Natural killer cell treated with Interleukin-12 subunit alpha and Interleukin-12 subunit beta and Interleukin-15 and Interleukin-18, amount 100 ng/mL, for 72 hours (primary cell): ENCODE data around the gene SLC10A7. TPM values are rescaled to one million over a fixed set of nuclear protein-coding genes. Genes with fewer than 3 reads are reported as not detected.
A peak's percentile ranks its signal among the peaks of the same experiment; 100 is the strongest.

ENCODE experiments used
- ATAC-seq, 2 donors: fragments of 150-1000 bp; cut with Tn5 transposase in 1 of 2; sonication (Bioruptor Pico), chemical (Tn5 transposase) in 1 of 2; 2 replicates each; pipeline ENCODE4 v1.10.0; 2021
- DNase-seq: peaks from one replicate; pipeline ENCODE4 v3.0.0; 2022; ENCODE audit warnings: low spot score
- H3K27ac Mint-ChIP-seq, 2 donors: 1 replicate in 1 of 2; 2 replicates in 1 of 2; pipeline ENCODE4 v1.8.0; 2022; ENCODE audit warnings: mixed read lengths in 2 of 2, mild to moderate bottlenecking in 1 of 2, moderate library complexity in 1 of 2
- H3K27me3 Mint-ChIP-seq, 2 donors: 1 replicate in 1 of 2; 2 replicates in 1 of 2; pipeline ENCODE4 v1.8.0; 2022; ENCODE audit warnings: mixed read lengths in 2 of 2
- H3K36me3 Mint-ChIP-seq: one replicate; pipeline ENCODE4 v1.8.0; 2022; ENCODE audit warnings: mixed read lengths
- H3K4me1 Mint-ChIP-seq, 2 donors: 1 replicate in 1 of 2; 2 replicates in 1 of 2; pipeline ENCODE4 v1.8.0; 2022; ENCODE audit warnings: low read depth in 2 of 2, mixed read lengths in 2 of 2, mild to moderate bottlenecking in 1 of 2
- H3K4me3 Mint-ChIP-seq: one replicate; pipeline ENCODE4 v1.8.0; 2022; ENCODE audit warnings: mixed read lengths
- H3K9me3 Mint-ChIP-seq: 2 replicates; pipeline ENCODE4 v1.8.0; 2022; ENCODE audit warnings: mixed read lengths
- total RNA-seq, 2 donors: library from RNA; stranded (reverse); gene quantifications; one replicate each; pipeline ENCODE4 v1.2.3, GENCODE V29; 2022

The SLC10A7 gene
- total RNA-seq, 2 donors from 2014 or later: 31.1 to 33.9 TPM

DNA sequence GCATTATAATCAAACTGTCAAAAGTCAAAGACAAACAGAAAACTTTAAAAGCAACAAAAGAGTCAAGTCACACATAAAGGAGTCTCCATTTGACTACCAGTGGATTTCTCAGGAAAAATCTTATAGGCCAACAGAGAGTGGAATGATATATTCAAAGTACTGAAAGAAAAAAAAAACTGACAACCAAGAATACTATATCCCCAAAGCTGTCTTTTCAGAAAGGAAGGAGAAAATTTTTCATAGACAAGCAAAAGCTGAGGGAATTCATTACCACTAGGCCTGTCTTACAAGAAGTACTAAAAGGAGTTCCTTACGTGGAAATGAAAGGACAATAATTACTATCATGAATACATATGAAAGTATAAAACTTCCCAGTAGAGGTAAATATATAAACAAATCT is 39.0 kb downstream of the SLC10A7 start:
- Mint-ChIP-seq H3K9me3 (peaks cover 5% of the 10 kb centered on the region), H3K27me3 (no peaks in the 10 kb centered on the region), H3K27ac (no peak overlapping the region), H3K4me1 (peaks cover 33 to 43% of the 10 kb centered on the region in 2 donors), H3K36me3 (peaks cover 38% of the 10 kb centered on the region), H3K4me3 (no peak overlapping the region)
- no peak for ATAC-seq
- DNase-seq: no peak

DNA sequence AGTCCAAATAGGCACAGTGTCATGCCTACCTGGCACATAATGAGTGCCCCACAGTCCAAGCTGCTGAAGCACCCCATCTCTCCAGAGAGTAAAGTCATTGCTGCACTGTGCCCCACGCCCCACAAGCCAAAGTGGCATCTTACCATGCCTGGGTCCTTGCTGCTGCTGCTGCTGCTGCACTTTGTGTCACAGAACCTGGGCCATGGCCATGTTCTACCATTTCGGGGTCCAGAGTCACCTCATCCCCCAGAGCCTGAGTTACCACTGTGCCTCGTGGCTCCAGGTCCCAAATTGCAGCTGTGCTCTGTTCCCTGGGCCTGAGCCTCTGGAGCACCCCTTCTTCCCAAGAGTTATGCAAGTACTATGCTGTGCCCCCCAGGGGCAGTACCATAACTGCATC is 40.5 kb downstream of the SLC10A7 start:
- ATAC-seq: peak in 1 of 2 donors; percentile 32
- no peak overlapping the region for H3K27ac Mint-ChIP-seq
- no peak for DNase-seq
- no peaks in the 10 kb centered on the region for H3K27me3 Mint-ChIP-seq
- peaks cover 33% of the 10 kb centered on the region for H3K36me3 Mint-ChIP-seq
- H3K9me3 Mint-ChIP-seq: peaks cover 5% of the 10 kb centered on the region
- H3K4me3 Mint-ChIP-seq: no peak overlapping the region
- peaks cover 21 to 34% of the 10 kb centered on the region in 2 donors for H3K4me1 Mint-ChIP-seq

DNA sequence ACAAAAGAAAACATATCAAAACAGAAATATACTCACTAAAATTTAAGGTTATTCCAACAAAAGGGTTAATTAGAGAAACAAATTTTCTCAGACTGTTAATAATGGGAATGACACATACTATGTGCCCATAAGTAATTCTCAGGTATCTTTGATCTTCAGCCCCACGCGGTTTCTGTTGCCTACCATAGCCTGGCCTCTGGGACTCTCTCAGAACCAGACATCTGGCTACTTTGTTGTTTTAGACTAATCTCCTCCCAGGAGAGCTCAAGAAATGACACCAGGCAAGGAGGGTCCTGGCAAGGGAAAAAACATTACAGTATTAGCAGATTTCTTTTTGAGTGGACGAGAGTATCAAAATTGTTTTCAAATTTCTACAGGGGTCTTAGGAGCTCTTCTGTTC is 43.7 kb downstream of the SLC10A7 start:
- Mint-ChIP-seq H3K4me3 (no peak overlapping the region), H3K27me3 (no peaks in the 10 kb centered on the region), H3K27ac (no peak overlapping the region), H3K4me1 (peaks cover 17 to 25% of the 10 kb centered on the region in 2 donors), H3K36me3 (peaks cover 15% of the 10 kb centered on the region), H3K9me3 (peaks cover 5% of the 10 kb centered on the region)
- ATAC-seq (no peak), DNase-seq (no peak)

DNA sequence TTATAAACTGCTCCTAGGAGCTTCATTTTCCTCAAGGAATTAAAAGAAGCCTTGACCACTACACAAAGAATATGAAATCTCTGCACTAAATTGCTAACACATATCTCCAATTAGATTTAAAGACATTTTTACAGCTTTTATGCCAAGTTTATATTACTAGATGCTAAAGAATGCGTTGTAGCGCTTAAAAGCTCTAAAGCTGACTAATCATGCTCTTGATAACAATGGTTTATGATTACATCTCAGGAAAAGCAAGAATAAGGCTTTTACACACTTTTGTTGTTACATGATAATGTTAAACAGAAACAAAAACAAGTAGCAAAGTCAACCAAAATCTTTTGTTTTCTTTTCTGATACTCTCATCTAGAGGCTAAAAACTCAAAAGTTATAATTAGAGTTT is 44.7 kb downstream of the SLC10A7 start:
- Mint-ChIP-seq H3K36me3 (peaks cover 5% of the 10 kb centered on the region), H3K27ac (no peak overlapping the region), H3K4me3 (no peak overlapping the region), H3K9me3 (peaks cover 5% of the 10 kb centered on the region), H3K4me1 (peaks cover 17 to 19% of the 10 kb centered on the region in 2 donors), H3K27me3 (no peaks in the 10 kb centered on the region)
- no peak for DNase-seq
- no peak for ATAC-seq

DNA sequence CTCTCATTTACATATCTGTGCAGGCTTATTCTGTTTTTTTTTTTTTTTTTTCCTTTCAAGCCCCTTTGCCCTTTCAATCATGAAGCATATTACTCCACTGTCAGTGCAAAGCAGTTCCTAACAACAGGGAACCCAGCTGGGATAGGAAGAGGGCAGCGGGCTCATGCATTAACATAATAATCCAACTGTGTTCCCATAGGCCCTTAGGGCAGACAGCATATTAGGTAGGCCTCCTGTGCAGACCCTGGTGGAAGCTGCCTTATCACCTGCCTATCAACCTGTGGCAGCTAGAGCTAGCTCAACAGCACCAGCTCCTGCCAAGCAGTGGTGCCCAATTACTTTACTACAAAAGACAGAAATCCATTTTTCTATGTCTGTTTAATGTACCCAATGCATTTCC is 49.3 kb downstream of the SLC10A7 start:
- Mint-ChIP-seq H3K27me3 (no peaks in the 10 kb centered on the region), H3K4me3 (no peak overlapping the region)

DNA sequence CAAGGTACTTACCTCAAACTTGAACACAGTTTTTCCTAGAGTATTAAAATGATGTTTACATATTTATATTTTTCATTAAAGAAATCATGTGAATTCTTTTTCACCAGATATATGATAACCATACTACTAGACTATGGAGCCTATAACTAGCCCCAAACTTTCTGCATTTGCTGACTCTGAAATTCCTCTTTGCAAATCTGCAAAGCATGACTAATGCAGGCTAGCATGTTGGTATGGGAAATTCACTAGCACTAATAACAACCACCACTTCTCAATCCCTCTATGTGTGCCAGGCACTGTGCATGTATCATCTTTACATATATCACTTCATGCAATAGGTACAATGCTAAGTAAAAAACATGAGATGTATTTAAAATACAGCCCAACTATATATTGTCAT is 51.1 kb downstream of the SLC10A7 start:
- Mint-ChIP-seq H3K27ac (no peak overlapping the region), H3K27me3 (no peaks in the 10 kb centered on the region), H3K4me3 (no peak overlapping the region), H3K4me1 (no peaks in the 10 kb centered on the region), H3K9me3 (no peaks in the 10 kb centered on the region), H3K36me3 (no peaks in the 10 kb centered on the region)
- no peak for DNase-seq
- ATAC-seq: no peak

More for the DNA sequence above, 49.3 kb downstream of the SLC10A7 start:
- no peak for ATAC-seq
- no peak for DNase-seq
- Mint-ChIP-seq H3K27ac (no peak overlapping the region), H3K9me3 (no peaks in the 10 kb centered on the region), H3K4me1 (peaks cover 0 to 3% of the 10 kb centered on the region in 2 donors), H3K36me3 (no peaks in the 10 kb centered on the region)

DNA sequence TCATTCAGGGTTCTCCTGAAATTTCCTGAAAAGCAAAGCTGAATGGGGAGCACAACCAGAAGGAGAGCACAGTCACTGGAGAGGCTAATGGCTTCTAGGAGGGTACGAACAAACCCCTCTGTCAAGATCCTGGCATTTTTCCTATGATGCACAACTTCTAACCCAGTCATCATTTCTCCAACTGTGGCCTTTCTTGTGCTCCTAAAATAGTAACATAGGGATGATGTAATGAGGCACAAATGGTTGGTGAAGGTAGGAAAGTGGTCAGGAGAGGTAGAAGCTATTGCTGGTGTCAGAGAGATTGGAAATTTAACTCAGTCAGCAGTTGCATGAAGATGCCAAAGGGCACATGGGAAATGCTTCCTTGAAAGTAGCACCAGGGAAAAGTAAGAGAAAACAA is 52.7 kb downstream of the SLC10A7 start:
- no peaks in the 10 kb centered on the region for H3K9me3 Mint-ChIP-seq
- no peaks in the 10 kb centered on the region for H3K36me3 Mint-ChIP-seq
- H3K4me3 Mint-ChIP-seq: no peak overlapping the region
- H3K27me3 Mint-ChIP-seq: no peaks in the 10 kb centered on the region
- DNase-seq: no peak
- ATAC-seq: no peak
- no peak overlapping the region for H3K27ac Mint-ChIP-seq
- no peaks in the 10 kb centered on the region for H3K4me1 Mint-ChIP-seq

DNA sequence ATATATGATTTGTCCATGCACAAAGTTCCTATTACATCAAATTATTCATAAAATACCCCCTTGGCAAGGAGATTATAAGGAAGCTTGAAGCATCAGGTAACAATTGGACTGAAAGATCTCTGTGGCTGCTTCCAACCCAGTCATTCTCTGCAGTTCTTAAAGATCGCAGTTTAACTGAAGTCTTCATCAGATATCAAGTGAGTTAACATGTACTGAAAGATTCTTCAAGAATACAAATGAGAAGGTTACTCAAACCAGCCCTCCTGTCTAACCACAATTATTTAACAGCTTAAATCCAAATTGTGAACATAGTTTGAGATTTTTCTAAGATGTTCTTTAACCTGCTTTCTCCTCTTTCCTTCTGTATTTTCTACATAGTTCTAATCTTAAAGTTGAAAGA is 56.1 kb downstream of the SLC10A7 start:
- H3K4me1 Mint-ChIP-seq: no peaks in the 10 kb centered on the region
- peak overlapping the region in 1 of 2 donors; percentile 28 for H3K27ac Mint-ChIP-seq
- H3K4me3 Mint-ChIP-seq: no peak overlapping the region
- no peaks in the 10 kb centered on the region for H3K36me3 Mint-ChIP-seq
- H3K9me3 Mint-ChIP-seq: no peaks in the 10 kb centered on the region
- no peak for ATAC-seq
- no peak for DNase-seq
- no peaks in the 10 kb centered on the region for H3K27me3 Mint-ChIP-seq

DNA sequence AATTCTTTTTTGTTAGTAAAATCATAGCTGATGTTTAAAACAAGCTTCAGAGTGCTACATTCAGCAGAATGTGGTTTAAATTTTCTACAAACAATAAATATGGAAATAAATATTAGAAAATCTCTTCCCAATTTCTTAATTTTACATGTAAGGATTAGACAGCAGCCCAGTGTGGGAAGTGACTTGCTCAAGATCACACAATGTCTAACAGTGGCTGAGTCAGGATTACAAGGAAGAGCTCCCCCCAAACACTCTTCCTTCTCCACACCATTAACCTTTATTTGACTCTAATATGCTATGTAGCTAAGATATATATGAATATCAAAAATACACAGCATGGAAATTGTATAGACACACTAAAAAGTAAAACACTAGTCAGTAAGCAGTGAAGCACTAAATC is 59.5 kb downstream of the SLC10A7 start:
- H3K27ac Mint-ChIP-seq: no peak overlapping the region
- no peaks in the 10 kb centered on the region for H3K9me3 Mint-ChIP-seq
- DNase-seq (no peak), ATAC-seq (no peak)
- H3K4me3 Mint-ChIP-seq: no peak overlapping the region
- H3K4me1 Mint-ChIP-seq: peaks cover 8 to 16% of the 10 kb centered on the region in 2 donors
- H3K36me3 Mint-ChIP-seq: no peaks in the 10 kb centered on the region
- no peaks in the 10 kb centered on the region for H3K27me3 Mint-ChIP-seq

DNA sequence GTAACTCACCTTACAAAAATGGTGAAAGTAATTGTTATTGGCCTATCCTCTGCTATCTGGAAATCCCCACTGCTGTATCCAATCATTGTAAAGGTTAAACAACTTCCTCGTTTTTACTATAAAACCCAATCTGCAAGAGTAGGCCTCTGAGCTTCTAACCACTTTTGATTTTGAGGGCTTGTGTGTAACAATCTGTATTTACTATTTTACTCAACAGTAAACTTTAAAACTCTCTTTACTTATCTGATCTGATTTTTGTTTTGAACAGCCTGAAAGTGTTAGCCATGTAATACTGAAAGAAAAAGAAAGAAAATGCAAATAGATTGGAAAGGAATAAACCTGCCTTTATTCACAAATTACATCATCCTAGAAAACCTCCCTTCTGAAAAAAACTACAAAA is 63.1 kb downstream of the SLC10A7 start:
- Mint-ChIP-seq H3K27me3 (no peaks in the 10 kb centered on the region), H3K4me1 (peaks cover 23 to 25% of the 10 kb centered on the region in 2 donors), H3K4me3 (peak overlapping the region; percentile 59), H3K27ac (peak overlapping the region; percentile 84 to 94), H3K36me3 (no peaks in the 10 kb centered on the region), H3K9me3 (no peaks in the 10 kb centered on the region)
- DNase-seq (no peak), ATAC-seq (peak; percentile 93 to 96)

DNA sequence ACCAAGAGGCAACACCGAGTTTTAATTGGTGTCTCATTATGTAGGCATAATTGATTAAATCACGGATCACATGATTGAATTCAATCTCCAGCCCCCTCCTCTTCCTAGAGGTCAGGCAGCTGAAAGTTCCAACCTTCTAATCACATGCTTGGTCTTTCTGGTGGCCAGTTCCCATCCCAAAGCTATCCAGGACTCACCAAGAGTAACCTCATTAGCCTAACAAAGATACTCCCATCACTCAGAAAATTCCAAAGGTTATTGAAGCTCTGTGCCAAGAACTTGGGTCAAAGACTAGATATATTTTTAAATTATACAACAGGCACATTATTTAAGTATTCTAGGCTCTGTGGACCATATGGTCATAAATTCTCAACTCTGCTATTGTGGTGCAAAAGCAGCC is 65.1 kb downstream of the SLC10A7 start:
- peaks cover 24 to 27% of the 10 kb centered on the region in 2 donors for H3K4me1 Mint-ChIP-seq
- no peaks in the 10 kb centered on the region for H3K27me3 Mint-ChIP-seq
- no peaks in the 10 kb centered on the region for H3K9me3 Mint-ChIP-seq
- DNase-seq (no peak), ATAC-seq (no peak)
- H3K27ac Mint-ChIP-seq: no peak overlapping the region
- no peaks in the 10 kb centered on the region for H3K36me3 Mint-ChIP-seq
- no peak overlapping the region for H3K4me3 Mint-ChIP-seq

DNA sequence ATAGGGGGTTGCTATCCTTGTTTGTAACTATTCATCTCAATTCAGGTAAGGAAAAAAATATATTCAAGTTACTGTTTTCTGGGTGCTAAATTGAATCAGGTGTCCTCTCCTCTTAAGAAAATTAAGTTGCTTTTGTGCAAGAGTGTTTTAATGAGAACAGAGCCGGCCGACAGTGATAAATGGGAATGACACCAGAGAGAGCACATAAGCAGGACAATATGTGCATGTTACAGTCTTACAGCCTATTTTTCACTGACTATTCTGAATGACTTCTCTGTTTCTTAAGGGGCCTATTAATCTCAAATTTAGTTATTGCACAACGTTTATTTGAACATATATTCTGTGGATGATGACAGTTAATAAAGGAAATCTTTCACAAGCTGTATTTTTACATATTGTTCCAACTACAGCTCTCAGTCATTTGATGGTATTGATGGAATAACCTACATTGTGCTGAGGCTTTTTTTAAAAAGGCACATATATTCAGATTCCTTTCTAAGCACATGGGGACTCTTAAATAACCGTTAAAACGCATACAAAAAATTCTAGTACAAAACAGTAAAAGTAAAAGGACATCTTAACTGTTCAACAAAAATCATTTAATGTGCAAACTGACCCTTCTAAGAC is 68.4 kb downstream of the SLC10A7 start:
- ATAC-seq (no peak), DNase-seq (no peak)
- peaks cover 4% of the 10 kb centered on the region for H3K9me3 Mint-ChIP-seq
- peaks cover 38 to 42% of the 10 kb centered on the region in 2 donors for H3K4me1 Mint-ChIP-seq
- peaks cover 10% of the 10 kb centered on the region for H3K36me3 Mint-ChIP-seq
- H3K27ac Mint-ChIP-seq: no peak overlapping the region
- H3K27me3 Mint-ChIP-seq: no peaks in the 10 kb centered on the region
- no peak overlapping the region for H3K4me3 Mint-ChIP-seq

DNA sequence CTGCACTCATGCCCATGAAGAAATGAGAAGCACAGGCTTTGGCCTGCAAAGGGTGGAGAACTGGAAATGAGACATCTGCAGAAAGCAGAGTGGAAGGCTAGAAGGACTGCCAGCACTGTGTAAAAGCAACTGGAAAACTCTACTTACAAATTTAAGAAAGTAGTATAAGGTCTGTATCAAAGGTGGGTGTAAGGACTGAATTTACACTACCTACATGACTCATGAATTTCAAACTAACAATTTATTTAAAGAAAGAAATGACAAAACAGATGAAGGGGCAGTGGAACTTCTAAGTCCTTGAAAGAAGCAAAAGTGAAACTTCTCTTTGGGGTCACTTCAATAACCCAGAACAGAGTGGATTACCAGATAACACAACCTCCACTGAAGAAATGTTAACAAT is 71.2 kb downstream of the SLC10A7 start:
- DNase-seq: no peak
- no peaks in the 10 kb centered on the region for H3K27me3 Mint-ChIP-seq
- peaks cover 10% of the 10 kb centered on the region for H3K36me3 Mint-ChIP-seq
- peak overlapping the region; percentile 50 to 82 for H3K27ac Mint-ChIP-seq
- peaks cover 29 to 33% of the 10 kb centered on the region in 2 donors for H3K4me1 Mint-ChIP-seq
- H3K4me3 Mint-ChIP-seq: peak overlapping the region; percentile 61
- peaks cover 4% of the 10 kb centered on the region for H3K9me3 Mint-ChIP-seq
- peak; percentile 60 to 61 for ATAC-seq

DNA sequence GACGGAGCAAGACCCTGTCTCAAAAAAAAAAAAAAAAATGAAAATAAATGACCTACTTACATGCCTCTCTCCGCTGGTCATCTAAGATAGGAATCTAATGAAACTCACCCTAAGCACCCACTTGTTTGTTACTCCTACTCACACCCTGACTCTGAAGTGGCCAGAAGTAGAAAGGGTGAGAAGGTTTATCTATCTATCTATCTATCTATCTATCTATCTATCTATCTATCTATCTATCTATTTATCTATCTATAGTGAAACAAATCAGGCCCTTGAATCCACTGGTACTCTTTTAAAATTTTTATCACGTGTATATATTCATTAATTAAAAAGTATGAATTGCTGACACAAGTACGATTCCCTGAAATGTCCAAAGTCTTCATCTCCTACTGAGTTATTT is 75.2 kb downstream of the SLC10A7 start:
- Mint-ChIP-seq H3K9me3 (peaks cover 4% of the 10 kb centered on the region), H3K27me3 (no peaks in the 10 kb centered on the region), H3K4me3 (no peak overlapping the region), H3K4me1 (peaks cover 23 to 24% of the 10 kb centered on the region in 2 donors), H3K27ac (no peak overlapping the region), H3K36me3 (peaks cover 10% of the 10 kb centered on the region)
- ATAC-seq: no peak
- DNase-seq: no peak
